GM18907 (cell line): Measurements from ENCODE around the gene NLRC3.
"Not testable (repeated sequence)": the region's sequence is repeated elsewhere in the genome, so short reads cannot be mapped to it uniquely, and the experiment has no call there.

Experiments used
- ATAC-seq: cut with Tn5 transposase; IDR thresholded peaks from one replicate; pipeline ENCODE4 v1.9.1; 2021; ENCODE audit warnings: mild to moderate bottlenecking, moderate library complexity; ENCODE audit not compliant: unreplicated experiment

NLRC3 gene

GRCh38 chr16:3519581-3519980, 57.6 kb downstream of the NLRC3 start:
- no peak for ATAC-seq

GRCh38 chr16:3518986-3519348, 58.2 kb downstream of the NLRC3 start:
- no peak for ATAC-seq

- no peak for ATAC-seq
Observed at GRCh38 chr16:3518292-3518985, 58.8 kb downstream of the NLRC3 start.

- ATAC-seq = no peak
Observed at GRCh38 chr16:3515897-3516296, 61.3 kb downstream of the NLRC3 start.

GRCh38 chr16:3514621-3515020, 62.6 kb downstream of the NLRC3 start:
- ATAC-seq = no peak

GRCh38 chr16:3513892-3514583, 63.2 kb downstream of the NLRC3 start:
- ATAC-seq = no peak

- no peak for ATAC-seq
Observed at GRCh38 chr16:3511286-3512180, 65.7 kb downstream of the NLRC3 start.

GRCh38 chr16:3510416-3510815, 66.8 kb downstream of the NLRC3 start:
- no peak for ATAC-seq

- ATAC-seq = no peak
Observed at GRCh38 chr16:3509470-3509928, 67.7 kb downstream of the NLRC3 start.

- ATAC-seq = no peak
Observed at GRCh38 chr16:3508736-3509135, 68.5 kb downstream of the NLRC3 start.

- no peak for ATAC-seq
Observed at GRCh38 chr16:3503523-3503922, 73.7 kb downstream of the NLRC3 start.

- no peak for ATAC-seq
Observed at GRCh38 chr16:3501783-3502400, 75.3 kb downstream of the NLRC3 start.

GRCh38 chr16:3501412-3501761, 75.8 kb downstream of the NLRC3 start:
- not testable (repeated sequence) for ATAC-seq

- no peak for ATAC-seq
Observed at GRCh38 chr16:3498988-3499387, 78.2 kb downstream of the NLRC3 start.

GRCh38 chr16:3497771-3498170, 79.4 kb downstream of the NLRC3 start:
- ATAC-seq = no peak

- no peak for ATAC-seq
Observed at GRCh38 chr16:3496386-3496785, 80.8 kb downstream of the NLRC3 start.

- ATAC-seq = no peak
Observed at GRCh38 chr16:3495176-3495575, 82.0 kb downstream of the NLRC3 start, which contains the start of gene C16orf90. Gene C16orf90, minus strand, starts transcription at chr16:3495489. Its CDS starts 68 bp downstream, at chr16:3495421.

GRCh38 chr16:3494386-3494973, 82.7 kb downstream of the NLRC3 start:
- ATAC-seq = no peak

- ATAC-seq = no peak
Observed at GRCh38 chr16:3492356-3492755, 84.8 kb downstream of the NLRC3 start.

- ATAC-seq = no peak
Observed at GRCh38 chr16:3490911-3491629, 86.1 kb downstream of the NLRC3 start.
